Measurements from ENCODE around the gene CFAP92. TPM values are rescaled to one million over a fixed set of nuclear protein-coding genes. Genes with fewer than 3 reads are reported as not detected.

CFAP92 gene
- total and polyA plus RNA-seq, 4 donors: 0.05 to 0.25 (median 0.06) TPM; not detected in 1

GRCh38 chr3:128933213-128933921 lies 60.5 kb downstream of the CFAP92 start:
- TF ChIP-seq RAD21 (IDR thresholded peaks at IDR 0.05): no peak
- no peak for TF ChIP-seq RXRA (IDR thresholded peaks at IDR 0.05)
- TF ChIP-seq FOXA2 (IDR thresholded peaks at IDR 0.05): no peak
- no peak for TF ChIP-seq TAF1 (conservative IDR thresholded peaks at IDR 0.05)
- TF ChIP-seq, protein P1, sequence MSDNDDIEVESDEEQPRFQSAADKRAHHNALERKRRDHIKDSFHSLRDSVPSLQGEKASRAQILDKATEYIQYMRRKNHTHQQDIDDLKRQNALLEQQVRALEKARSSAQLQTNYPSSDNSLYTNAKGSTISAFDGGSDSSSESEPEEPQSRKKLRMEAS (IDR thresholded peaks at IDR 0.05): no peak
- no peak for TF ChIP-seq EGR1 (IDR thresholded peaks at IDR 0.05; ENCODE audit: low read depth in 2 of 2)
- no peak for TF ChIP-seq HNF4A (conservative IDR thresholded peaks at IDR 0.05)
- TF ChIP-seq HNF4G (IDR thresholded peaks at IDR 0.05): no peak
- no peak for TF ChIP-seq NR2F2 (IDR thresholded peaks at IDR 0.05)
- H3K27me3 ChIP-seq (ENCODE audit: control insufficient read depth in 4 of 4, insufficient read depth in 4 of 4, low read length in 3 of 4): no peaks in the 10 kb centered on the region
- H3K9me3 ChIP-seq (ENCODE audit: control insufficient read depth in 4 of 4, low read length in 3 of 4): no peaks in the 10 kb centered on the region
- no peak overlapping the region for H3K9ac ChIP-seq (ENCODE audit: low read depth in 1 of 2, low read length in 2 of 2)
- H3K4me1 ChIP-seq (ENCODE audit: control insufficient read depth in 4 of 4, insufficient read depth in 4 of 4, low read length in 3 of 4): no peaks in the 10 kb centered on the region
- no peak for DNase-seq (ENCODE audit: low spot score)
- H3K27ac ChIP-seq (ENCODE audit: low read depth in 1 of 2, low read length in 2 of 2): no peak overlapping the region
- no peak overlapping the region for H3K4me3 ChIP-seq (ENCODE audit: low read depth in 1 of 3, low read length in 3 of 3)
- H3K36me3 ChIP-seq (ENCODE audit: control insufficient read depth in 4 of 4, insufficient read depth in 3 of 4, low read depth in 1 of 4, low read length in 3 of 4): no peaks in the 10 kb centered on the region
- WGBS: 70% methylated on average over 9 of the region's 9 CpGs

DNA sequence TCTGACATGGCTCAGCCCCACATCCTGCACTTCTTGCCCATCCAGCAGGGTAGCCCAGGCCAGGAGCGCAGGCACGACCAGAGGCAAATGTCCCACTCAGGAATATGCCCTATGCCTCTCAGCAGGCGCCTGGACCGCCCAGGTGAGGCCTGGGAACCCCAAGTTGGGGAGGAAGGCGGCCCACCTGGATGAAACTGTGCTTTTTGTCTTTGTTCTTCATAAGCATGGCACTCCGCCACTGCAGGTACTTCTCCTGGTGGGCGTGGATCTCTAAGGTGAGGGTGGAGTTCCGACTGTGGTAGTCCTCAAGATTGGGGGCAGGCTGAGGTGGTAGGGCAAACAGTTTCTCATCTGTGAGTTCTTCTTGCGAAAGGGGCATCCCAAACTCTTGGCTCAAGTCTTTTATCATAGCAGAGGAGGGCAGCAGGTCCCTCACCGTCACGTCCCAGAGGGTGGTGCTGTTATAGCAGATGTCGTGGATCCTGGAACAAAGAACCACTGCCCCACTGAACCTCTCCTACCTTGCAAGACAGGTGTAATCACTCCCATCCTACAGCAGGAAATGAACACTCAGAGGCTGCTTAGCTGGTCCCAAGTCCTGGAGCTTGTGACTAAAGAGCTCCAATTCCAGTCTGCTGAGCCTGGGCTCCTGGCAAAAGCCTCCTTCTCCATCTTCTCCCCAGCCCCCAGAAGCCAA lies 61.2 kb downstream of the CFAP92 start:
- Histone ChIP-seq H3K4me1 (ENCODE audit: control insufficient read depth in 4 of 4, insufficient read depth in 4 of 4, low read length in 3 of 4) (no peaks in the 10 kb centered on the region), H3K4me3 (ENCODE audit: low read depth in 1 of 3, low read length in 3 of 3) (no peak overlapping the region), H3K27ac (ENCODE audit: low read depth in 1 of 2, low read length in 2 of 2) (no peak overlapping the region), H3K27me3 (ENCODE audit: control insufficient read depth in 4 of 4, insufficient read depth in 4 of 4, low read length in 3 of 4) (no peaks in the 10 kb centered on the region), H3K36me3 (ENCODE audit: control insufficient read depth in 4 of 4, insufficient read depth in 3 of 4, low read depth in 1 of 4, low read length in 3 of 4) (no peaks in the 10 kb centered on the region), H3K9ac (ENCODE audit: low read depth in 1 of 2, low read length in 2 of 2) (no peak overlapping the region), H3K9me3 (ENCODE audit: control insufficient read depth in 4 of 4, low read length in 3 of 4) (no peaks in the 10 kb centered on the region)
- DNase-seq (ENCODE audit: low spot score): no peak
- no peak for TF ChIP-seq NR2F2 (IDR thresholded peaks at IDR 0.05)
- no peak for TF ChIP-seq YY1 (IDR thresholded peaks at IDR 0.05)
- WGBS: 83% methylated on average over 12 of the region's 12 CpGs

DNA sequence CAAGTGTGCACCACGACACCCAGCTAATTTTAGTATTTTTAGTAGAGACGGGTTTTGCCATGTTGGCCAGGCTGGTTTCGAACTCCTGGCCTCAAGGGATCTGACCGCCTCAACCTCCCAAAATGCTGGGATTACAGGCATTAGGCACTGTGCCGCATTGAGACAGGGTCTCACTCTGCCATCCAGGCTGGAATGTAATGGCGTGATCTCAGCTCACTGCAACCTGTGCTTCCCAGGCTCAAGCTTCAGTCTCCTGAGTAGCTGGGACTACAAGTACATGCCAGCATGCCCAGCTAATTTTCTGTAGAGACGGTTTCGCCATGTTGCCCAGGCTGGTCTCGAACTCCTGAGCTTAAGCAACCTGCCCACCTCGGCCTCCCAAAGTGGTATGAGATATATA lies 62.8 kb downstream of the CFAP92 start:
- TF ChIP-seq JUND (IDR thresholded peaks at IDR 0.05) (no peak), SP1 (IDR thresholded peaks at IDR 0.05) (no peak), FOXA2 (IDR thresholded peaks at IDR 0.05) (no peak), CTCF (IDR thresholded peaks at IDR 0.05; ENCODE audit: low read depth, low read length, missing input control) (no peak), EGR1 (IDR thresholded peaks at IDR 0.05; ENCODE audit: low read depth in 2 of 2) (no peak), HNF4G (IDR thresholded peaks at IDR 0.05) (no peak), RAD21 (IDR thresholded peaks at IDR 0.05) (no peak), RXRA (IDR thresholded peaks at IDR 0.05) (no peak), TAF1 (conservative IDR thresholded peaks at IDR 0.05) (no peak), FOXA1 (IDR thresholded peaks at IDR 0.05) (no peak), GABPA (IDR thresholded peaks at IDR 0.05 in 1 of 2, conservative IDR thresholded peaks at IDR 0.05 in 1 of 2) (no peak), HNF4A (conservative IDR thresholded peaks at IDR 0.05) (no peak), YY1 (IDR thresholded peaks at IDR 0.05) (no peak), NR2F2 (IDR thresholded peaks at IDR 0.05) (no peak)
- TF ChIP-seq, protein P2, sequence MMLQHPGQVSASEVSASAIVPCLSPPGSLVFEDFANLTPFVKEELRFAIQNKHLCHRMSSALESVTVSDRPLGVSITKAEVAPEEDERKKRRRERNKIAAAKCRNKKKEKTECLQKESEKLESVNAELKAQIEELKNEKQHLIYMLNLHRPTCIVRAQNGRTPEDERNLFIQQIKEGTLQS (IDR thresholded peaks at IDR 0.05): no peak
- TF ChIP-seq, protein P1 (IDR thresholded peaks at IDR 0.05): no peak
- Histone ChIP-seq H3K36me3 (ENCODE audit: control insufficient read depth in 4 of 4, insufficient read depth in 3 of 4, low read depth in 1 of 4, low read length in 3 of 4) (no peaks in the 10 kb centered on the region), H3K4me1 (ENCODE audit: control insufficient read depth in 4 of 4, insufficient read depth in 4 of 4, low read length in 3 of 4) (no peaks in the 10 kb centered on the region), H3K4me3 (ENCODE audit: low read depth in 1 of 3, low read length in 3 of 3) (no peak overlapping the region), H3K9ac (ENCODE audit: low read depth in 1 of 2, low read length in 2 of 2) (no peak overlapping the region), H3K27me3 (ENCODE audit: control insufficient read depth in 4 of 4, insufficient read depth in 4 of 4, low read length in 3 of 4) (no peaks in the 10 kb centered on the region), H3K9me3 (ENCODE audit: control insufficient read depth in 4 of 4, low read length in 3 of 4) (no peaks in the 10 kb centered on the region), H3K27ac (ENCODE audit: low read depth in 1 of 2, low read length in 2 of 2) (no peak overlapping the region)
- 89% methylated on average over 10 of the region's 10 CpGs for WGBS
- no peak for DNase-seq (ENCODE audit: low spot score)

Measured in liver (tissue), 9 donors.